HCT116 (cell line): ENCODE measurements around the gene TROAP.

ENCODE experiments used
- CTCF ChIP-seq, 3 experiments: fragments of 200-600 bp in 1 of 3; sonication (generic) in 1 of 3; IDR thresholded peaks in 2 of 3; conservative IDR thresholded peaks in 1 of 3; 2 replicates each; pipeline ENCODE4 v1.5.1; 2012 to 2017; ENCODE audit warnings: low read depth in 2 of 3, low read length in 2 of 3, antibody characterized with exemption in 1 of 3, borderline replicate concordance in 1 of 3, control low read depth in 1 of 3, mild to moderate bottlenecking in 1 of 3, mixed read lengths in 1 of 3, mixed run types in 1 of 3, moderate library complexity in 1 of 3; ENCODE audit not compliant: insufficient read depth in 1 of 3
- EZH2 ChIP-seq: fragments of 200-600 bp; sonication (generic); IDR thresholded peaks from 2 replicates; pipeline ENCODE4 v1.6.1; 2017; ENCODE audit warnings: antibody characterized with exemption, mixed run types
- EZH2phosphoT487 ChIP-seq: fragments of 200-600 bp; IDR thresholded peaks from 2 replicates; pipeline ENCODE4 v1.6.1; 2018; ENCODE audit warnings: antibody characterized with exemption, borderline replicate concordance
- JUND ChIP-seq: IDR thresholded peaks from 2 replicates; pipeline ENCODE4 v1.6.1; 2012
- POLR2A ChIP-seq: IDR thresholded peaks from 2 replicates; pipeline ENCODE4 v1.7.0; 2011; ENCODE audit warnings: borderline replicate concordance; ENCODE audit not compliant: insufficient read depth, insufficient read length; ENCODE audit errors: extremely low read depth
- POLR2AphosphoS5 ChIP-seq: IDR thresholded peaks from 2 replicates; pipeline ENCODE4 v1.6.1; 2011; ENCODE audit warnings: mild to moderate bottlenecking, low read depth, low read length, moderate library complexity
- SIN3A ChIP-seq: IDR thresholded peaks from 2 replicates; pipeline ENCODE4 v1.6.1; 2012; ENCODE audit warnings: low read depth
- TCF7L2 ChIP-seq: IDR thresholded peaks from 2 replicates; pipeline ENCODE4 v1.7.0; 2011; ENCODE audit warnings: borderline replicate concordance, inconsistent platforms; ENCODE audit not compliant: insufficient read depth, insufficient read length; ENCODE audit errors: extremely low read depth
- YY1 ChIP-seq: IDR thresholded peaks from 2 replicates; pipeline ENCODE4 v1.6.1; 2011; ENCODE audit warnings: low read length, low read depth, moderate library complexity, mild to moderate bottlenecking; ENCODE audit not compliant: insufficient replicate concordance; ENCODE audit errors: extremely low read depth

- no peak for TF ChIP-seq CTCF (IDR thresholded peaks at IDR 0.05 in 2 of 3, conservative IDR thresholded peaks at IDR 0.05 in 1 of 3; ENCODE audit: borderline replicate concordance in 1 of 3, insufficient read depth in 1 of 3, low read depth in 2 of 3, low read length in 2 of 3)
- no peak for TF ChIP-seq POLR2A
- no peak for TF ChIP-seq SIN3A
- no peak for TF ChIP-seq JUND
- TF ChIP-seq TCF7L2, result no peak
- TF ChIP-seq POLR2AphosphoS5, result no peak
- no peak for TF ChIP-seq EZH2phosphoT487
- no peak for TF ChIP-seq YY1
- TF ChIP-seq EZH2, result no peak
These were observed 30.4 kb upstream of the TROAP start for GRCh38 chr12:49292729-49293055.
